Fibroblast of lung (primary cell): ENCODE measurements around the gene SLC25A24. TPM values are rescaled to one million over a fixed set of nuclear protein-coding genes. Genes with fewer than 3 reads are reported as not detected.
"Not testable (repeated sequence)": the region's sequence is repeated elsewhere in the genome, so short reads cannot be mapped to it uniquely, and the experiment has no call there.

ENCODE experiments used
- DNase-seq, 2 donors: peaks; one replicate each; pipeline versions ENCODE4 v3.0.0 to v3.0.0-alpha.2; 2010; ENCODE audit warnings: low read depth in 2 of 2
- H2AFZ ChIP-seq: 2 replicates; pipeline ENCODE4 v1.5.1; 2012; ENCODE audit warnings: low read length, control low read depth, inconsistent platforms
- H3K27ac ChIP-seq: 2 replicates; pipeline ENCODE4 v1.5.1; 2011; ENCODE audit warnings: low read length, control low read depth; ENCODE audit not compliant: insufficient read depth
- H3K27me3 ChIP-seq: 2 replicates; pipeline ENCODE4 v1.5.1; 2011; ENCODE audit warnings: mild to moderate bottlenecking, low read length; ENCODE audit not compliant: control insufficient read depth, insufficient read depth
- H3K36me3 ChIP-seq: 2 replicates; pipeline ENCODE4 v1.5.1; 2011; ENCODE audit warnings: low read length; ENCODE audit not compliant: control insufficient read depth, insufficient read depth
- H3K4me1 ChIP-seq: 2 replicates; pipeline ENCODE4 v1.5.1; 2011; ENCODE audit warnings: low read length; ENCODE audit not compliant: control insufficient read depth, insufficient read depth; ENCODE audit errors: extremely low read depth
- H3K4me2 ChIP-seq: 2 replicates; pipeline ENCODE4 v1.5.1; 2011; ENCODE audit warnings: low read length, control low read depth; ENCODE audit not compliant: insufficient read depth; ENCODE audit errors: extremely low read depth
- H3K4me3 ChIP-seq, 4 experiments: fragments of 200-600 bp in 1 of 4; sonication (generic) in 1 of 4; replicated peaks in 1 of 4; 2 replicates each; pipeline ENCODE4 v1.5.1; 2011 to 2016; ENCODE audit warnings: low read length in 4 of 4, low read depth in 3 of 4, mild to moderate bottlenecking in 3 of 4, control low read depth in 2 of 4, inconsistent platforms in 1 of 4, mixed read lengths in 1 of 4; ENCODE audit not compliant: insufficient read depth in 1 of 4; ENCODE audit errors: control extremely low read depth in 1 of 4
- H3K79me2 ChIP-seq: 2 replicates; pipeline ENCODE4 v1.5.1; 2012; ENCODE audit warnings: mild to moderate bottlenecking, low read length, inconsistent platforms; ENCODE audit not compliant: control insufficient read depth, insufficient read depth
- H3K9ac ChIP-seq: 2 replicates; pipeline ENCODE4 v1.5.1; 2011; ENCODE audit warnings: mild to moderate bottlenecking, low read length, control low read depth; ENCODE audit not compliant: insufficient read depth
- H3K9me3 ChIP-seq: 2 replicates; pipeline ENCODE4 v1.5.1; 2012; ENCODE audit warnings: low read depth, low read length; ENCODE audit not compliant: control insufficient read depth, insufficient read depth
- H4K20me1 ChIP-seq: 2 replicates; pipeline ENCODE4 v1.5.1; 2011; ENCODE audit warnings: low read length; ENCODE audit not compliant: control insufficient read depth, insufficient read depth; ENCODE audit errors: extremely low read depth
- EZH2 ChIP-seq: IDR thresholded peaks from 2 replicates; pipeline ENCODE4 v1.5.1; 2012; ENCODE audit warnings: low read length, control low read depth, mild to moderate bottlenecking; ENCODE audit errors: missing control alignments
- polyA plus RNA-seq, 2 donors: library from polyadenylated mRNA; depleted of rRNA in 1 of 2; stranded (reverse) in 1 of 2; unstranded in 1 of 2; fragments of >200 nt; gene quantifications; 2 replicates each; pipeline ENCODE4 v1.2.1, GENCODE V29; 2011 to 2012; ENCODE audit warnings: missing spikeins in 1 of 2
- total RNA-seq: library from RNA; depleted of rRNA; stranded (reverse); fragments of >200 nt; gene quantifications from 2 replicates; pipeline ENCODE4 v1.2.1, GENCODE V29; 2014
- TF ChIP-seq, protein P1 (sequence below), 2 donors: IDR thresholded peaks in 1 of 2; conservative IDR thresholded peaks in 1 of 2; 1 replicate in 1 of 2; 2 replicates in 1 of 2; pipeline ENCODE4 v1.5.1; 2011 to 2012; ENCODE audit warnings: low read length in 2 of 2, control low read depth in 1 of 2, inconsistent platforms in 1 of 2, low read depth in 1 of 2, mild to moderate bottlenecking in 1 of 2

The SLC25A24 gene
- total and polyA plus RNA-seq, 2 donors (not counting 1 experiment from before 2014, with no cell fraction given), result 51.2 to 51.6 TPM

GRCh38 chr1:108208724-108209446 is 8.7 kb upstream of the SLC25A24 start:
- Histone ChIP-seq H2AFZ (no peak overlapping the region), H3K9ac (no peak overlapping the region), H3K4me1 (no peaks in the 10 kb centered on the region)

DNA sequence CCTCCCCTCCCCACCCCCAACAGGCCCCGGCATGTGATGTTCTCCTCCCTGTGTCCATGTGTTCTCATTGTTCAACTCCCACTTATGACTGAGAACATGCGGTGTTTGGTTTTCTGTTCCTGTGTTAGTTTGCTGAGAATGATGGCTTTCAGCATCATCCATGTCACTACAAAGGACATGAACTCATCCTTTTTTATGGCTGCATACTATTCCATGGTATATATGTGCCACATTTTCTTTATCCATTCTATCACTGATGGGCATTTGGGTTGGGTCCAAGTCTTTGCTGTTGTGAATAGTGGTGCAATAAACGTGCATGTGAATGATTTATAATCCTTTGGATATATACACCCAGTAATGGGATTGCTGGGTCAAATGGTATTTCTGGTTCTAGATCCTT is 3.4 kb upstream of the SLC25A24 start:
- peaks cover 15% of the 10 kb centered on the region for H3K79me2 ChIP-seq

More at GRCh38 chr1:108208724-108209446, 8.7 kb upstream of the SLC25A24 start:
- TF ChIP-seq EZH2, result no peak
- TF ChIP-seq, protein P1, sequence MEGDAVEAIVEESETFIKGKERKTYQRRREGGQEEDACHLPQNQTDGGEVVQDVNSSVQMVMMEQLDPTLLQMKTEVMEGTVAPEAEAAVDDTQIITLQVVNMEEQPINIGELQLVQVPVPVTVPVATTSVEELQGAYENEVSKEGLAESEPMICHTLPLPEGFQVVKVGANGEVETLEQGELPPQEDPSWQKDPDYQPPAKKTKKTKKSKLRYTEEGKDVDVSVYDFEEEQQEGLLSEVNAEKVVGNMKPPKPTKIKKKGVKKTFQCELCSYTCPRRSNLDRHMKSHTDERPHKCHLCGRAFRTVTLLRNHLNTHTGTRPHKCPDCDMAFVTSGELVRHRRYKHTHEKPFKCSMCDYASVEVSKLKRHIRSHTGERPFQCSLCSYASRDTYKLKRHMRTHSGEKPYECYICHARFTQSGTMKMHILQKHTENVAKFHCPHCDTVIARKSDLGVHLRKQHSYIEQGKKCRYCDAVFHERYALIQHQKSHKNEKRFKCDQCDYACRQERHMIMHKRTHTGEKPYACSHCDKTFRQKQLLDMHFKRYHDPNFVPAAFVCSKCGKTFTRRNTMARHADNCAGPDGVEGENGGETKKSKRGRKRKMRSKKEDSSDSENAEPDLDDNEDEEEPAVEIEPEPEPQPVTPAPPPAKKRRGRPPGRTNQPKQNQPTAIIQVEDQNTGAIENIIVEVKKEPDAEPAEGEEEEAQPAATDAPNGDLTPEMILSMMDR (conservative IDR thresholded peaks at IDR 0.05 in 1 of 2, IDR thresholded peaks at IDR 0.05 in 1 of 2; ENCODE audit: low read depth in 1 of 2, low read length in 2 of 2), result no peak
- Histone ChIP-seq H3K9me3 (no peaks in the 10 kb centered on the region), H3K27ac (no peak overlapping the region), H3K4me2 (no peak overlapping the region), H4K20me1 (no peaks in the 10 kb centered on the region), H3K36me3 (no peaks in the 10 kb centered on the region), H3K27me3 (peaks cover 17% of the 10 kb centered on the region), H3K4me3 (no peak overlapping the region), H3K79me2 (no peaks in the 10 kb centered on the region)
- DNase-seq, result no peak

GRCh38 chr1:108201687-108202086 is 1.5 kb upstream of the SLC25A24 start:
- TF ChIP-seq, protein P1 (conservative IDR thresholded peaks at IDR 0.05 in 1 of 2, IDR thresholded peaks at IDR 0.05 in 1 of 2; ENCODE audit: low read depth in 1 of 2, low read length in 2 of 2), result no peak
- no peak for TF ChIP-seq EZH2
- H3K4me2 ChIP-seq, result no peak overlapping the region
- H3K4me3 ChIP-seq, result no peak overlapping the region
- H2AFZ ChIP-seq, result no peak overlapping the region
- H3K4me1 ChIP-seq, result peaks cover 3% of the 10 kb centered on the region
- H3K27me3 ChIP-seq, result no peaks in the 10 kb centered on the region
- no peaks in the 10 kb centered on the region for H4K20me1 ChIP-seq
- H3K36me3 ChIP-seq, result peaks cover 3% of the 10 kb centered on the region
- DNase-seq, result no peak
- H3K27ac ChIP-seq, result no peak overlapping the region
- no peak overlapping the region for H3K9ac ChIP-seq
- peaks cover 34% of the 10 kb centered on the region for H3K79me2 ChIP-seq
- H3K9me3 ChIP-seq, result no peaks in the 10 kb centered on the region

More for the DNA sequence above, 3.4 kb upstream of the SLC25A24 start:
- not testable (repeated sequence) for H3K36me3 ChIP-seq, H2AFZ ChIP-seq, DNase-seq, H3K4me1 ChIP-seq, H3K4me2 ChIP-seq, H4K20me1 ChIP-seq, H3K9ac ChIP-seq, H3K9me3 ChIP-seq, H3K4me3 ChIP-seq, H3K27me3 ChIP-seq, H3K27ac ChIP-seq
